HG02938 (cell line): Measurements from ENCODE around the gene GDF10.

Experiments used
- ATAC-seq: cut with Tn5 transposase; IDR thresholded peaks from one replicate; pipeline ENCODE4 v1.9.1; 2021; ENCODE audit warnings: mild to moderate bottlenecking, moderate library complexity; ENCODE audit not compliant: unreplicated experiment

GDF10 gene

GRCh38 chr10:47350671-47351640 lies 51.0 kb downstream of the GDF10 start:
- ATAC-seq = no peak

- no peak for ATAC-seq
Observed at GRCh38 chr10:47351899-47352815, 52.2 kb downstream of the GDF10 start.

- ATAC-seq = no peak
Observed at GRCh38 chr10:47353351-47353750, 53.4 kb downstream of the GDF10 start.

GRCh38 chr10:47354165-47354564 lies 54.2 kb downstream of the GDF10 start:
- ATAC-seq = no peak

GRCh38 chr10:47354900-47355299 lies 54.9 kb downstream of the GDF10 start:
- ATAC-seq = no peak

- no peak for ATAC-seq
Observed at GRCh38 chr10:47356708-47357107, 56.7 kb downstream of the GDF10 start.

GRCh38 chr10:47357131-47357582 lies 57.2 kb downstream of the GDF10 start:
- ATAC-seq = no peak

GRCh38 chr10:47357911-47358310 lies 57.9 kb downstream of the GDF10 start:
- no peak for ATAC-seq

- no peak for ATAC-seq
Observed at GRCh38 chr10:47358457-47358856, 58.5 kb downstream of the GDF10 start.

GRCh38 chr10:47359101-47359500 lies 59.1 kb downstream of the GDF10 start:
- ATAC-seq = no peak

- no peak for ATAC-seq
Observed at GRCh38 chr10:47359626-47360418, 59.8 kb downstream of the GDF10 start.

GRCh38 chr10:47360419-47361040 lies 60.5 kb downstream of the GDF10 start:
- no peak for ATAC-seq

- ATAC-seq = no peak
Observed at GRCh38 chr10:47361293-47361692, 61.3 kb downstream of the GDF10 start.

GRCh38 chr10:47362199-47362598 lies 62.2 kb downstream of the GDF10 start:
- ATAC-seq = no peak
